ENCODE measurements around the gene RSPH3. TPM values are rescaled to one million over a fixed set of nuclear protein-coding genes. Genes with fewer than 3 reads are reported as not detected.

Gene RSPH3
- total and polyA plus RNA-seq, 2 of the 8 experiments (the other 6 are each of a cell fraction or from before 2014, with no cell fraction given), result 0.60 to 2.7 TPM

GRCh38 chr6:159042003-159042825 is 42.2 kb upstream of the RSPH3 start:
- Histone ChIP-seq H3K4me3 (ENCODE audit: extremely low read depth in 1 of 4, insufficient read depth in 2 of 4, low read depth in 3 of 4, low read length in 4 of 4) (peak overlapping the region in 1 of 4 experiments; percentile 24; a peak in 1 of 8 replicates), H3K27ac (ENCODE audit: low read depth, low read length) (peak overlapping the region; percentile 69), H3K4ac (replicated peaks; ENCODE audit: insufficient read length, low read depth, low read length) (no peak overlapping the region), H2BK5ac (ENCODE audit: low read depth, low read length) (no peak overlapping the region), H4K8ac (ENCODE audit: extremely low read depth, insufficient read depth, low read length) (no peak overlapping the region), H3K23me2 (ENCODE audit: low read depth, low read length) (no peaks in the 10 kb centered on the region), H3K9me3 (ENCODE audit: insufficient read depth in 2 of 2, low read depth in 1 of 2, low read length in 1 of 2) (no peaks in the 10 kb centered on the region), H2BK15ac (ENCODE audit: low read length) (no peak overlapping the region), H3K4me1 (replicated peaks in 1 of 4; ENCODE audit: control insufficient read depth in 3 of 4, insufficient read depth in 4 of 4, low read length in 3 of 4) (no peaks in the 10 kb centered on the region; a peak in 1 of 7 replicates), H3K27me3 (replicated peaks in 1 of 4; ENCODE audit: control insufficient read depth in 3 of 4, extremely low read depth in 1 of 4, insufficient read depth in 3 of 4, low read length in 3 of 4) (no peaks in the 10 kb centered on the region), H2BK120ac (replicated peaks; ENCODE audit: low read depth, low read length) (no peak overlapping the region), H3K56ac (replicated peaks; ENCODE audit: insufficient read length, low read depth, low read length) (no peak overlapping the region), H4K5ac (ENCODE audit: insufficient read length, low read depth, low read length) (no peak overlapping the region), H4K91ac (replicated peaks; ENCODE audit: insufficient read length, low read length) (no peak overlapping the region), H3K36me3 (ENCODE audit: control insufficient read depth in 2 of 4, insufficient read depth in 4 of 4, low read length in 3 of 4) (no peaks in the 10 kb centered on the region), H3K18ac (ENCODE audit: extremely low read depth, low read length) (no peak overlapping the region), H3K9ac (replicated peaks in 1 of 4; ENCODE audit: extremely low read depth in 1 of 4, low read depth in 3 of 4, low read length in 3 of 4) (peak overlapping the region in 2 of 4 experiments; percentile 24 to 29; a peak in 3 of 7 replicates), H3K23ac (ENCODE audit: insufficient read length) (no peak overlapping the region), H2BK12ac (ENCODE audit: low read depth, low read length) (peak overlapping the region; percentile 10; the same call in 1 of the 2 replicates), H2BK20ac (ENCODE audit: low read length) (no peak overlapping the region), H2AFZ (ENCODE audit: low read length) (peak overlapping the region; percentile 26; the same call in 1 of the 2 replicates), H3K79me1 (ENCODE audit: low read depth, low read length) (no peaks in the 10 kb centered on the region), H4K20me1 (replicated peaks in 1 of 2; ENCODE audit: control insufficient read depth in 1 of 2, insufficient read depth in 2 of 2, low read length in 2 of 2) (no peaks in the 10 kb centered on the region), H3K14ac (ENCODE audit: insufficient read length) (no peak overlapping the region), H3K4me2 (ENCODE audit: insufficient read depth in 1 of 2, low read depth in 2 of 2, low read length in 2 of 2) (peak overlapping the region in 1 of 2 experiments; percentile 47; a peak in 1 of 4 replicates), H3K79me2 (ENCODE audit: control insufficient read depth in 1 of 2, insufficient read depth in 2 of 2, low read length in 2 of 2) (no peaks in the 10 kb centered on the region), H2AK5ac (ENCODE audit: low read depth, low read length) (no peak overlapping the region; the same call in 1 of the 2 replicates)
- FAIRE-seq (peak; percentile 95), DNase-seq (ENCODE audit: low read depth in 1 of 2, low spot score in 2 of 2) (peak; percentile 59 to 73)
- CTCF ChIA-PET (ENCODE audit: partially characterized antibody), result interaction anchor here (0.6 to 11.7 kb wide), 33 partner anchors 9 to 383 kb away, joined by 3 to 144 read pairs (median 4); partner anchors contain the start of gene RSPH3
- 64% methylated on average over 14 of the region's 14 CpGs; no CpG with 5 or more reads in 1 of the 2 experiments for WGBS, 2 experiments (ENCODE audit: extremely low coverage in 1 of 2, insufficient coverage in 1 of 2, insufficient read length in 1 of 2, insufficient replicate concordance in 2 of 2, low coverage in 1 of 2, low lambda C conversion rate in 2 of 2, missing lambda C conversion rate in 1 of 2)
- POLR2A ChIA-PET (ENCODE audit: partially characterized antibody), result interaction anchor here (1.0 to 1.3 kb wide), 4 partner anchors 20 to 68 kb away, joined by 3 to 9 read pairs (median 3); partner anchors contain the start of gene RSPH3
- TF ChIP-seq RNF2 (IDR thresholded peaks at IDR 0.05; ENCODE audit: borderline replicate concordance, low read depth, low read length, missing control alignments, poor library complexity, severe bottlenecking) (no peak), YY1 (IDR thresholded peaks at IDR 0.05; ENCODE audit: low read depth, low read length) (0 out of 2 replicates have a peak, but pooled peaks have one; percentile 33), RBBP5 (IDR thresholded peaks at IDR 0.05; ENCODE audit: borderline replicate concordance, low read depth, low read length) (0 out of 2 replicates have a peak, but pooled peaks have one; percentile 60), SIX5 (IDR thresholded peaks at IDR 0.05; ENCODE audit: low read depth, low read length) (no peak)

Data from H1 (cell line).